Ovary (tissue), 9 donors: ENCODE results near the gene GATA1. TPM values are rescaled to one million over a fixed set of nuclear protein-coding genes. Genes with fewer than 3 reads are reported as not detected.

ENCODE experiments used
- DNase-seq, 5 donors: peaks; one replicate each; pipeline ENCODE4 v3.0.0-alpha.2; 2019 to 2020
- H3K27ac ChIP-seq, 2 donors: fragments of 200-600 bp; one replicate each; pipeline versions ENCODE4 v1.5.1 to v1.8.0; 2019 to 2022
- H3K27me3 ChIP-seq: fragments of 200-600 bp; one replicate; pipeline ENCODE4 v1.8.0; 2022
- H3K36me3 ChIP-seq: fragments of 200-600 bp; sonication (generic); one replicate; pipeline ENCODE4 v1.5.1; 2019
- H3K4me1 ChIP-seq: one replicate; pipeline ENCODE4 v1.8.1; 2013; ENCODE audit warnings: mild to moderate bottlenecking, moderate library complexity; ENCODE audit not compliant: insufficient read depth
- H3K4me3 ChIP-seq: fragments of 200-600 bp; sonication (generic); one replicate; pipeline ENCODE4 v1.5.1; 2017
- H3K9me3 ChIP-seq, 2 donors: fragments of 200-600 bp in 1 of 2; sonication (generic) in 1 of 2; one replicate each; pipeline versions ENCODE4 v1.5.1 to v1.8.1; 2013 to 2019; ENCODE audit warnings: mild to moderate bottlenecking in 1 of 2, moderate library complexity in 1 of 2
- EP300 ChIP-seq: sonication (generic); formaldehyde crosslinking; IDR thresholded peaks from one replicate; pipeline ENCODE4 v1.6.1; 2017; ENCODE audit warnings: antibody characterized with exemption
- WGBS, 3 donors: extraction: QIAGEN DNeasy Blood & Tissue Kit in 1 of 3; methylation state at CpG; one replicate each; pipeline versions ENCODE4 v1.1.5 to v1.1.7; 2013 to 2017; 5-methylcytosine and 5-hydroxymethylcytosine counted together
- intact Hi-C, 4 donors: fragments of 100-400 bp; cut with DNase I; formaldehyde crosslinking; loops; one replicate each; pipeline versions ENCODE4 v1.11.0 to v1.15.1; 2022 to 2023
- polyA plus RNA-seq, 2 donors: library from polyadenylated mRNA; stranded (reverse); fragments of 200-250 nt in 1 of 2; fragments of 350-450 nt in 1 of 2; fragmentation: Illumina TruSeq in 1 of 2; extraction: RNeasy Lipid Tissue Mini Kit (QIAGEN cat#74804) in 1 of 2; gene quantifications; one replicate each; pipeline ENCODE4 v1.2.3, GENCODE V29; 2013 to 2014
- small RNA-seq: library from RNA; depleted of rRNA; stranded (forward); fragments of <200 nt; gene quantifications from one replicate; pipeline ENCODE3, GENCODE V24; 2016
- total RNA-seq, 7 donors: library from RNA; depleted of rRNA in 2 of 7; stranded (reverse); fragments of >200 nt in 2 of 7; fragmentation: NEBNext Ultra II Directional in 3 of 7; extraction: Animal tissue kit (Norgen Biotek cat#: 25700) in 3 of 7; gene quantifications; one replicate each; pipeline versions ENCODE4 v1.1.0 to v1.2.4, GENCODE V29; 2016 to 2023
- donor health status: DM: no; HTN: no; CAD: no; lungs with moderate emphysema.
- donor health status: DM: no; HTN: no; CAD: no.
- donor health status: Bipolar disorder and iron deficiency.
- donor health status: DM: yes; HTN: yes; CAD: no.
- donor health status: DM: no; HTN: no; CAD: no.
- donor health status: DM: yes; HTN: yes; CAD: no.

GATA1 gene
- total and polyA plus RNA-seq, 9 donors: 0.08 to 0.46 TPM; not detected in 7

GRCh38 chrX:48839686-48840085 lies 53.3 kb downstream of the GATA1 start:
- H3K4me3 ChIP-seq: no peak overlapping the region
- H3K27ac ChIP-seq: no peak overlapping the region
- 72 to 79% (median 77%) methylated on average over 10 of the region's 10 CpGs for WGBS, 3 donors
- H3K9me3 ChIP-seq: no peaks in the 10 kb centered on the region
- no peaks in the 10 kb centered on the region for H3K36me3 ChIP-seq
- TF ChIP-seq EP300: no peak
- no peak for DNase-seq
- no peaks in the 10 kb centered on the region for H3K27me3 ChIP-seq
- intact Hi-C loops: no loop called here
- no peaks in the 10 kb centered on the region for H3K4me1 ChIP-seq

Small RNA genes lying within 50 kb of the gene (small RNA-seq; reads per million reads assigned to genes)
- not detected for gene RNU6-29P

Other genes with a start within 250 kb of the GATA1 start
- gene TBC1D25, start 246.9 kb upstream of the GATA1 start, total RNA-seq: 10 to 100 TPM in 6 of 7 donors, 1 to 10 TPM in 1; 8.1 to 16.0 (median 12.2) TPM
- 10 to 100 TPM in 1 of 2 donors, 1 to 10 TPM in 1; 8.5 to 10.8 TPM for gene TBC1D25, start 246.9 kb upstream of the GATA1 start, polyA plus RNA-seq
- 100 to 1,000 TPM; 103 to 421 (median 153) TPM for gene RBM3, start 212.1 kb upstream of the GATA1 start, total RNA-seq
- gene RBM3, start 212.1 kb upstream of the GATA1 start, polyA plus RNA-seq: 100 to 1,000 TPM; 139 to 205 TPM
- gene WDR13, start 189.1 kb upstream of the GATA1 start, total RNA-seq: 100 to 1,000 TPM in 6 of 7 donors, 10 to 100 TPM in 1; 98.8 to 189 (median 148) TPM
- 100 to 1,000 TPM in 1 of 2 donors, 1 to 10 TPM in 1; 8.5 to 169 TPM for gene WDR13, start 189.1 kb upstream of the GATA1 start, polyA plus RNA-seq
- 1 to 10 TPM in 6 of 7 donors, under 1 TPM in 1; 0.95 to 7.7 (median 3.1) TPM for gene WAS, start 102.8 kb upstream of the GATA1 start, total RNA-seq
- gene WAS, start 102.8 kb upstream of the GATA1 start, polyA plus RNA-seq: 1 to 10 TPM; 1.3 to 3.2 TPM
- gene SUV39H1, start 89.9 kb upstream of the GATA1 start, total RNA-seq: 1 to 10 TPM; 3.2 to 7.7 (median 5.2) TPM
- 1 to 10 TPM; 3.5 to 5.6 TPM for gene SUV39H1, start 89.9 kb upstream of the GATA1 start, polyA plus RNA-seq
- not detected for gene GLOD5, start 24.8 kb upstream of the GATA1 start, total RNA-seq
- gene GLOD5, start 24.8 kb upstream of the GATA1 start, polyA plus RNA-seq: not detected
- 100 to 1,000 TPM in 2 of 7 donors, 10 to 100 TPM in 5; 49.1 to 115 (median 86.1) TPM for gene HDAC6, start 15.5 kb downstream of the GATA1 start, total RNA-seq
- 10 to 100 TPM; 56.7 to 95.3 TPM for gene HDAC6, start 15.5 kb downstream of the GATA1 start, polyA plus RNA-seq
- not detected for gene ERAS, start 39.9 kb downstream of the GATA1 start, total RNA-seq
- not detected for gene ERAS, start 39.9 kb downstream of the GATA1 start, polyA plus RNA-seq
- gene PCSK1N, start 49.0 kb downstream of the GATA1 start, total RNA-seq: 10 to 100 TPM in 1 of 7 donors, 1 to 10 TPM in 2, under 1 TPM in 4; 0.43 to 10.6 (median 0.84) TPM
- under 1 TPM in 1 of 2 donors, not detected in 1; 0.41 TPM for gene PCSK1N, start 49.0 kb downstream of the GATA1 start, polyA plus RNA-seq
- 10 to 100 TPM; 28.1 to 43.9 (median 32.8) TPM for gene TIMM17B, start 111.2 kb downstream of the GATA1 start, total RNA-seq
- gene TIMM17B, start 111.2 kb downstream of the GATA1 start, polyA plus RNA-seq: 10 to 100 TPM in 1 of 2 donors, 1 to 10 TPM in 1; 7.2 to 37.2 TPM
- gene PQBP1, start 111.3 kb downstream of the GATA1 start, total RNA-seq: 100 to 1,000 TPM in 5 of 7 donors, 10 to 100 TPM in 2; 85.8 to 149 (median 105) TPM
- gene PQBP1, start 111.3 kb downstream of the GATA1 start, polyA plus RNA-seq: 100 to 1,000 TPM in 1 of 2 donors, 10 to 100 TPM in 1; 71.2 to 145 TPM
- 10 to 100 TPM in 4 of 7 donors, 1 to 10 TPM in 3; 8.2 to 18.8 (median 12.5) TPM for gene SLC35A2, start 125.1 kb downstream of the GATA1 start, total RNA-seq
- 10 to 100 TPM; 10.3 to 14.3 TPM for gene SLC35A2, start 125.1 kb downstream of the GATA1 start, polyA plus RNA-seq
- gene PIM2, start 132.4 kb downstream of the GATA1 start, total RNA-seq: 10 to 100 TPM in 1 of 7 donors, 1 to 10 TPM in 6; 6.3 to 13.0 (median 8.8) TPM
- 10 to 100 TPM in 1 of 2 donors, 1 to 10 TPM in 1; 8.9 to 22.9 TPM for gene PIM2, start 132.4 kb downstream of the GATA1 start, polyA plus RNA-seq
- gene OTUD5, start 171.0 kb downstream of the GATA1 start, total RNA-seq: 10 to 100 TPM; 25.8 to 57.8 (median 53.8) TPM
- gene OTUD5, start 171.0 kb downstream of the GATA1 start, polyA plus RNA-seq: 10 to 100 TPM; 41.9 to 72.7 TPM
- 1 to 10 TPM in 5 of 7 donors, under 1 TPM in 2; 0.76 to 4.6 (median 2.0) TPM for gene KCND1, start 185.3 kb downstream of the GATA1 start, total RNA-seq
- gene KCND1, start 185.3 kb downstream of the GATA1 start, polyA plus RNA-seq: 1 to 10 TPM; 1.9 to 4.2 TPM
- gene GRIPAP1, start 215.7 kb downstream of the GATA1 start, total RNA-seq: 10 to 100 TPM; 21.9 to 45.0 (median 31.2) TPM
- gene GRIPAP1, start 215.7 kb downstream of the GATA1 start, polyA plus RNA-seq: 10 to 100 TPM; 20.0 to 40.5 TPM